Right lobe of liver (tissue), 4 donors: ENCODE results near the gene CNPPD1.
A peak's percentile ranks its signal among the peaks of the same experiment; 100 is the strongest.

Source experiments
- POLR2A ChIP-seq: fragments of 450-650 bp; IDR thresholded peaks from one replicate; pipeline ENCODE4 v1.6.1; 2017; ENCODE audit warnings: antibody characterized with exemption, mild to moderate bottlenecking
- TF ChIP-seq, protein P1 (sequence below), 4 donors: fragments of 200-600 bp in 3 of 4; fragments of 450-650 bp in 1 of 4; IDR thresholded peaks; one replicate each; pipeline versions ENCODE4 v1.5.1 to v1.8.0; 2016 to 2022; ENCODE audit warnings: antibody characterized with exemption in 4 of 4, mild to moderate bottlenecking in 2 of 4
- donor health status: DM: no; HTN: no; CAD: no.
- donor health status: DM: no; HTN: no; CAD: no.
- donor health status: DM: no; HTN: yes; CAD: no.

DNA sequence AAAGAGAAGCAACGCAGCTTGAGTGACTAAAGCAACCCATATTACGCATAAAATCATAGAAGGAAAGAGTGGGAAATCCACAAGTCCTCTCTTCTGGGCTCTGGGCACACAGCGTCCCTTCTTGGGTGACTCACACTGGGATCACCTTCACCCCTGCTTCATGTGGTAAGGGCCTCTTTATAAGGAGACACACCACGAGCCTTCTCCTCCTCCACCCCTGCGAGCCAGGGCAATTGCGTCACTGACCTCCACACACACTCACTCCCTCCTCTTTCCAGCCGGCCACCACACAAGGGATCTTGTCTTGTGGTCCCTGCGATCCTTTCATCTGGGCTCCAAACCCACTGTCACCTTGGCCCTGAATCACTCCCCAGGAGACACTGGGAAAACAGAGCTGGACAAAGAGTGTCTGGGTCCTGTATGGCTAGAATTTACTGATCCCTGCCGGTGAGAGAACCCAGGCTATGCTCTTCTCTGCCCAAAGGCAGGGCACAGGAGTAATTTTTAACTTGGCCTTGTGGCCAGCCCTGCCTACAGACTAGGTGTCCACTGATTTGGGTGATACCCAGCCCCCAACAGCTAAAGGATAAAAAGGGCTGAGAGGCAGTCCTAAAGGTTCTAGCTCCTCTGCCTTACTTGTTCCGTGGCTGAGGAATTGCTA is 51.4 kb downstream of the CNPPD1 start:
- TF ChIP-seq, protein P1, sequence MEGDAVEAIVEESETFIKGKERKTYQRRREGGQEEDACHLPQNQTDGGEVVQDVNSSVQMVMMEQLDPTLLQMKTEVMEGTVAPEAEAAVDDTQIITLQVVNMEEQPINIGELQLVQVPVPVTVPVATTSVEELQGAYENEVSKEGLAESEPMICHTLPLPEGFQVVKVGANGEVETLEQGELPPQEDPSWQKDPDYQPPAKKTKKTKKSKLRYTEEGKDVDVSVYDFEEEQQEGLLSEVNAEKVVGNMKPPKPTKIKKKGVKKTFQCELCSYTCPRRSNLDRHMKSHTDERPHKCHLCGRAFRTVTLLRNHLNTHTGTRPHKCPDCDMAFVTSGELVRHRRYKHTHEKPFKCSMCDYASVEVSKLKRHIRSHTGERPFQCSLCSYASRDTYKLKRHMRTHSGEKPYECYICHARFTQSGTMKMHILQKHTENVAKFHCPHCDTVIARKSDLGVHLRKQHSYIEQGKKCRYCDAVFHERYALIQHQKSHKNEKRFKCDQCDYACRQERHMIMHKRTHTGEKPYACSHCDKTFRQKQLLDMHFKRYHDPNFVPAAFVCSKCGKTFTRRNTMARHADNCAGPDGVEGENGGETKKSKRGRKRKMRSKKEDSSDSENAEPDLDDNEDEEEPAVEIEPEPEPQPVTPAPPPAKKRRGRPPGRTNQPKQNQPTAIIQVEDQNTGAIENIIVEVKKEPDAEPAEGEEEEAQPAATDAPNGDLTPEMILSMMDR (IDR thresholded peaks at IDR 0.05): peak in 1 of 4 donors; percentile 13
- peak; percentile 54 for TF ChIP-seq POLR2A
